ENCODE results near the gene CLASRP.

Gene CLASRP

GRCh38 chr19:45082170-45082569 is 43.3 kb downstream of the CLASRP start:
- ATAC-seq, result no peak
- no peak for TF ChIP-seq ZC3H10 (CRISPR knock-in tag; IDR thresholded peaks at IDR 0.05)
- no peak for TF ChIP-seq POU6F1 (CRISPR knock-in tag; IDR thresholded peaks at IDR 0.05; ENCODE audit: borderline replicate concordance, low read depth)
- no peak for TF ChIP-seq TSHZ2 (CRISPR knock-in tag; IDR thresholded peaks at IDR 0.05)
- no peak for TF ChIP-seq PPARA (CRISPR knock-in tag; IDR thresholded peaks at IDR 0.05; ENCODE audit: borderline replicate concordance)
- no peak for TF ChIP-seq ESRRG (CRISPR knock-in tag; IDR thresholded peaks at IDR 0.05)
- no peak for TF ChIP-seq PATZ1 (CRISPR knock-in tag; IDR thresholded peaks at IDR 0.05; ENCODE audit: borderline replicate concordance)
- no peak for TF ChIP-seq CREB5 (CRISPR knock-in tag; IDR thresholded peaks at IDR 0.05; ENCODE audit: low read depth)
- no peak for TF ChIP-seq ZNF8 (CRISPR knock-in tag; IDR thresholded peaks at IDR 0.05)

- ATAC-seq, result no peak
- TF ChIP-seq TSHZ2 (CRISPR knock-in tag; IDR thresholded peaks at IDR 0.05), result no peak
- TF ChIP-seq OSR1 (CRISPR knock-in tag; IDR thresholded peaks at IDR 0.05), result no peak
- TF ChIP-seq TOX (CRISPR knock-in tag; IDR thresholded peaks at IDR 0.05; ENCODE audit: borderline replicate concordance), result no peak
- no peak for TF ChIP-seq SNAI2 (CRISPR knock-in tag; IDR thresholded peaks at IDR 0.05)
- TF ChIP-seq CREB5 (CRISPR knock-in tag; IDR thresholded peaks at IDR 0.05; ENCODE audit: low read depth), result no peak
- TF ChIP-seq ESRRG (CRISPR knock-in tag; IDR thresholded peaks at IDR 0.05), result no peak
- no peak for TF ChIP-seq ZNF8 (CRISPR knock-in tag; IDR thresholded peaks at IDR 0.05)
- TF ChIP-seq PATZ1 (CRISPR knock-in tag; IDR thresholded peaks at IDR 0.05; ENCODE audit: borderline replicate concordance), result no peak
- no peak for TF ChIP-seq RARB (CRISPR knock-in tag; IDR thresholded peaks at IDR 0.05)
- TF ChIP-seq ZFP3 (CRISPR knock-in tag; IDR thresholded peaks at IDR 0.05), result no peak
- TF ChIP-seq ISL1 (CRISPR knock-in tag; IDR thresholded peaks at IDR 0.05), result no peak
- no peak for TF ChIP-seq ZNF70 (CRISPR knock-in tag; IDR thresholded peaks at IDR 0.05)
- TF ChIP-seq ZC3H10 (CRISPR knock-in tag; IDR thresholded peaks at IDR 0.05), result no peak
- no peak for TF ChIP-seq TCF4 (CRISPR knock-in tag; IDR thresholded peaks at IDR 0.05; ENCODE audit: borderline replicate concordance)
- no peak for TF ChIP-seq ZNF565 (CRISPR knock-in tag; conservative IDR thresholded peaks at IDR 0.05; ENCODE audit: low read depth)
- no peak for TF ChIP-seq GLIS3 (CRISPR knock-in tag; IDR thresholded peaks at IDR 0.05)
- no peak for TF ChIP-seq POU6F1 (CRISPR knock-in tag; IDR thresholded peaks at IDR 0.05; ENCODE audit: borderline replicate concordance, low read depth)
Observed at GRCh38 chr19:45086480-45086879, 47.6 kb downstream of the CLASRP start.

Measured in SK-N-SH treated with all-trans-retinoic acid at 6 μM for 48 hours (cell line).